Sigmoid colon (tissue), 4 donors: ENCODE measurements around the gene DOCK8.

Experiments used
- EP300 ChIP-seq, 4 donors: sonication (generic); formaldehyde crosslinking; IDR thresholded peaks; one replicate each; pipeline ENCODE4 v1.6.1; 2017; ENCODE audit warnings: antibody characterized with exemption in 4 of 4
- POLR2A ChIP-seq, 2 donors: fragments of 450-650 bp; IDR thresholded peaks; one replicate each; pipeline ENCODE4 v1.6.1; 2016; ENCODE audit warnings: antibody characterized with exemption in 2 of 2, mild to moderate bottlenecking in 2 of 2, moderate library complexity in 2 of 2
- POLR2AphosphoS5 ChIP-seq, 4 donors: sonication (generic); formaldehyde crosslinking; IDR thresholded peaks; one replicate each; pipeline ENCODE4 v1.6.1; 2017; ENCODE audit warnings: antibody characterized with exemption in 4 of 4
- TF ChIP-seq, protein P1 (sequence below), 4 experiments: fragments of 450-650 bp in 3 of 4; fragments of 200-600 bp in 1 of 4; IDR thresholded peaks; one replicate each; pipeline ENCODE4 v1.5.1; 2016 to 2019; ENCODE audit warnings: antibody characterized with exemption in 4 of 4, mild to moderate bottlenecking in 3 of 4, moderate library complexity in 2 of 4

DNA sequence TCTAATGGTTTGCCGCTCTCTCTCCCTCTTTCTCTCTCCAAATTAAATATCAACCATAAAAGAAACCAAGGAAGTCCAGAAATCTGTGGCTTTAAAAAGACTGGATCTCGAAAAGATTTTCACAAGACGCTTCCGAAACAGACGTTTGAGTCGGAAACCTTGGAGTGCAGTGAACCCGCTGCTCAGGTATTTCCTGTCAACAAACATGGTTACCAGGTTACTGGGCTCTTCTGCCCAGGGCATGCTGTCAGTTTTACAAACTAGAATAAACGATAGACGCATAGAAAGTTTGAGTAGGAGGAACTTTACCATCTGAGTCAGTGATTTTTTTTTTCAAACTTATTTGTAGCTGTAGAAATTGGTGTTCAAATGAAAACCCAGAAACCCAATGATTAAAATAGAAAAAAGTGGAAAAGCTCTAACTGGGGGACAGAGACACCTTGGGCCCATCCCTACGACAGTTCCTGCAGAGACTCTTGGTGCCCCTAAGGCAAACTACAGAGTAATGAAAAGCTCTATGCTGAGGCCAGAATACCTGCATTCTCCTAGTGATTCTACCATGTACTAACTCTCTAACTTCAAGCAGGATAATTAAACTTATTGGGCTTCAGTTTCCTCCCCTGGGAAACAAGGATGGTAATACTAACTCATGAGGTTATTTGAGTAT, 90.0 kb downstream of the DOCK8 start:
- TF ChIP-seq, protein P1, sequence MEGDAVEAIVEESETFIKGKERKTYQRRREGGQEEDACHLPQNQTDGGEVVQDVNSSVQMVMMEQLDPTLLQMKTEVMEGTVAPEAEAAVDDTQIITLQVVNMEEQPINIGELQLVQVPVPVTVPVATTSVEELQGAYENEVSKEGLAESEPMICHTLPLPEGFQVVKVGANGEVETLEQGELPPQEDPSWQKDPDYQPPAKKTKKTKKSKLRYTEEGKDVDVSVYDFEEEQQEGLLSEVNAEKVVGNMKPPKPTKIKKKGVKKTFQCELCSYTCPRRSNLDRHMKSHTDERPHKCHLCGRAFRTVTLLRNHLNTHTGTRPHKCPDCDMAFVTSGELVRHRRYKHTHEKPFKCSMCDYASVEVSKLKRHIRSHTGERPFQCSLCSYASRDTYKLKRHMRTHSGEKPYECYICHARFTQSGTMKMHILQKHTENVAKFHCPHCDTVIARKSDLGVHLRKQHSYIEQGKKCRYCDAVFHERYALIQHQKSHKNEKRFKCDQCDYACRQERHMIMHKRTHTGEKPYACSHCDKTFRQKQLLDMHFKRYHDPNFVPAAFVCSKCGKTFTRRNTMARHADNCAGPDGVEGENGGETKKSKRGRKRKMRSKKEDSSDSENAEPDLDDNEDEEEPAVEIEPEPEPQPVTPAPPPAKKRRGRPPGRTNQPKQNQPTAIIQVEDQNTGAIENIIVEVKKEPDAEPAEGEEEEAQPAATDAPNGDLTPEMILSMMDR (IDR thresholded peaks at IDR 0.05) = no peak
- TF ChIP-seq POLR2A (IDR thresholded peaks at IDR 0.05) (no peak), EP300 (IDR thresholded peaks at IDR 0.05) (no peak), POLR2AphosphoS5 (IDR thresholded peaks at IDR 0.05) (no peak)
